GM23338 (cell line): ENCODE data around the gene DCTN5. TPM values are rescaled to one million over a fixed set of nuclear protein-coding genes. Genes with fewer than 3 reads are reported as not detected.

Experiments
- ATAC-seq: fragments of 200-7000 bp; cut with Tn5 transposase; 3 replicates; pipeline ENCODE4 v1.9.1; 2020
- DNase-seq: peaks from one replicate; pipeline ENCODE4 v3.0.0-alpha.2; 2015; ENCODE audit warnings: low spot score
- H2AFZ ChIP-seq: fragments of 200-600 bp; sonication (generic); 2 replicates; pipeline ENCODE4 v1.8.0; 2016; ENCODE audit warnings: antibody characterized with exemption, mild to moderate bottlenecking, moderate library complexity
- H3F3A ChIP-seq: fragments of 200-600 bp; sonication (generic); replicated peaks from 2 replicates; pipeline ENCODE4 v1.8.0; 2017; ENCODE audit warnings: antibody characterized with exemption, mixed run types, low read depth
- H3K27ac ChIP-seq: fragments of 200-600 bp; sonication (generic); 2 replicates; pipeline ENCODE4 v1.6.1; 2016; ENCODE audit warnings: low read depth
- H3K27me3 ChIP-seq: fragments of 200-600 bp; sonication (generic); 2 replicates; pipeline ENCODE4 v1.8.0; 2016; ENCODE audit warnings: mild to moderate bottlenecking, mixed run types, moderate library complexity; ENCODE audit not compliant: insufficient read depth
- H3K36me3 ChIP-seq: fragments of 200-600 bp; sonication (generic); 2 replicates; pipeline ENCODE4 v1.8.0; 2016; ENCODE audit warnings: mild to moderate bottlenecking; ENCODE audit not compliant: insufficient read depth
- H3K4me1 ChIP-seq: fragments of 200-600 bp; sonication (generic); 2 replicates; pipeline ENCODE4 v1.8.0; 2016; ENCODE audit warnings: mild to moderate bottlenecking, moderate library complexity; ENCODE audit not compliant: insufficient read depth
- H3K4me2 ChIP-seq: fragments of 200-600 bp; sonication (generic); 2 replicates; pipeline ENCODE4 v1.7.1; 2017; ENCODE audit warnings: mixed run types
- H3K4me3 ChIP-seq: fragments of 200-600 bp; sonication (generic); 2 replicates; pipeline ENCODE4 v1.6.1; 2016; ENCODE audit warnings: mixed run types
- H3K79me2 ChIP-seq: fragments of 200-600 bp; sonication (generic); replicated peaks from 2 replicates; pipeline ENCODE4 v1.8.0; 2017; ENCODE audit warnings: mild to moderate bottlenecking; ENCODE audit not compliant: insufficient read depth
- H3K9me2 ChIP-seq: fragments of 200-600 bp; sonication (generic); 2 replicates; pipeline ENCODE4 v1.8.0; 2017; ENCODE audit not compliant: insufficient read depth
- H4K20me1 ChIP-seq: fragments of 200-600 bp; sonication (generic); replicated peaks from 2 replicates; pipeline ENCODE4 v1.8.0; 2017; ENCODE audit warnings: mild to moderate bottlenecking; ENCODE audit not compliant: insufficient read depth
- H3K27ac Mint-ChIP-seq: 2 replicates; pipeline ENCODE4 v1.8.0; 2020; ENCODE audit warnings: inconsistent platforms, mild to moderate bottlenecking, moderate library complexity, mixed read lengths
- H3K27me3 Mint-ChIP-seq: 3 replicates; pipeline ENCODE4 v1.8.0; 2022; ENCODE audit warnings: low read depth, mild to moderate bottlenecking, moderate library complexity, mixed read lengths, inconsistent platforms; ENCODE audit not compliant: insufficient read depth, poor library complexity
- H3K36me3 Mint-ChIP-seq: 3 replicates; pipeline ENCODE4 v1.8.0; 2021; ENCODE audit warnings: low read depth, mild to moderate bottlenecking, inconsistent platforms, moderate library complexity, mixed read lengths
- H3K4me1 Mint-ChIP-seq: 3 replicates; pipeline ENCODE4 v1.8.0; 2020; ENCODE audit warnings: mild to moderate bottlenecking, inconsistent platforms, mixed read lengths
- H3K4me3 Mint-ChIP-seq: 3 replicates; pipeline ENCODE4 v1.8.0; 2021; ENCODE audit warnings: moderate library complexity, mild to moderate bottlenecking, inconsistent platforms, mixed read lengths
- H3K9me3 Mint-ChIP-seq: 3 replicates; pipeline ENCODE4 v1.8.0; 2020; ENCODE audit warnings: moderate library complexity, mild to moderate bottlenecking, inconsistent platforms, mixed read lengths
- CREB1 ChIP-seq: fragments of 250-450 bp; sonication (Bioruptor Pico); IDR thresholded peaks from 2 replicates; pipeline ENCODE4 v1.5.0; 2020; ENCODE audit warnings: low read depth, mild to moderate bottlenecking, moderate library complexity
- EZH2 ChIP-seq: fragments of 200-600 bp; sonication (generic); IDR thresholded peaks from one replicate; pipeline ENCODE4 v1.8.0; 2017; ENCODE audit warnings: antibody characterized with exemption, mild to moderate bottlenecking, low read depth; ENCODE audit not compliant: unreplicated experiment
- EZH2phosphoT487 ChIP-seq: fragments of 200-600 bp; sonication (generic); IDR thresholded peaks from one replicate; pipeline ENCODE4 v1.8.1; 2018; ENCODE audit warnings: antibody characterized with exemption; ENCODE audit not compliant: unreplicated experiment
- JUNB ChIP-seq: IDR thresholded peaks from one replicate; pipeline ENCODE4 v1.6.1; 2016; ENCODE audit warnings: antibody characterized with exemption; ENCODE audit not compliant: unreplicated experiment
- NANOG ChIP-seq: IDR thresholded peaks from 2 replicates; pipeline ENCODE4 v1.6.1; 2016; ENCODE audit warnings: antibody characterized with exemption, borderline replicate concordance
- POLR2AphosphoS5 ChIP-seq: IDR thresholded peaks from 2 replicates; pipeline ENCODE4 v1.6.1; 2016; ENCODE audit warnings: antibody characterized with exemption, low read depth
- STAT1 ChIP-seq: IDR thresholded peaks from one replicate; pipeline ENCODE4 v1.6.1; 2016; ENCODE audit warnings: antibody characterized with exemption; ENCODE audit not compliant: unreplicated experiment
- ZNF114 ChIP-seq: fragments of 250-450 bp; sonication (Bioruptor Pico); IDR thresholded peaks from 2 replicates; pipeline ENCODE4 v1.5.0; 2020; ENCODE audit warnings: mild to moderate bottlenecking, moderate library complexity
- ZNF331 ChIP-seq: fragments of 250-450 bp; sonication (Bioruptor Pico); IDR thresholded peaks from 2 replicates; pipeline ENCODE4 v1.5.0; 2020; ENCODE audit warnings: low read depth, mild to moderate bottlenecking, moderate library complexity
- polyA plus RNA-seq: library from polyadenylated mRNA; unstranded; fragments of >200 nt; fragmentation: Nextera tagmentation; extraction: Ambion mirVana; gene quantifications from 2 replicates; pipeline ENCODE4 v1.2.1, GENCODE V29; 2016
- total RNA-seq: library from RNA; depleted of rRNA; stranded (reverse); fragments of >200 nt; shearing (Covaris generic); gene quantifications from 2 replicates; pipeline ENCODE4 v1.2.3, GENCODE V29; 2014
- TF ChIP-seq, protein P1 (sequence below), 2 experiments: fragments of 200-600 bp in 1 of 2; sonication (generic) in 1 of 2; conservative IDR thresholded peaks; 2 replicates each; pipeline versions ENCODE4 v1.5.1 to v1.6.1; 2016 to 2017; ENCODE audit warnings: antibody characterized with exemption in 2 of 2, low read depth in 2 of 2, mild to moderate bottlenecking in 2 of 2, moderate library complexity in 1 of 2
- TF ChIP-seq, protein P2 (sequence below): IDR thresholded peaks from 2 replicates; pipeline ENCODE4 v1.6.1; 2016; ENCODE audit warnings: antibody characterized with exemption
- TF ChIP-seq, protein P3 (sequence below): IDR thresholded peaks from one replicate; pipeline ENCODE4 v1.6.1; 2018; ENCODE audit warnings: antibody characterized with exemption; ENCODE audit not compliant: unreplicated experiment
- TF ChIP-seq, protein P4 (sequence below): fragments of 250-450 bp; sonication (Bioruptor Pico); IDR thresholded peaks from 2 replicates; pipeline ENCODE4 v1.5.0; 2020; ENCODE audit warnings: mild to moderate bottlenecking, moderate library complexity

The DCTN5 gene
- total and polyA plus RNA-seq, 2 experiments from 2014 or later = 11.5 to 69.6 TPM

DNA sequence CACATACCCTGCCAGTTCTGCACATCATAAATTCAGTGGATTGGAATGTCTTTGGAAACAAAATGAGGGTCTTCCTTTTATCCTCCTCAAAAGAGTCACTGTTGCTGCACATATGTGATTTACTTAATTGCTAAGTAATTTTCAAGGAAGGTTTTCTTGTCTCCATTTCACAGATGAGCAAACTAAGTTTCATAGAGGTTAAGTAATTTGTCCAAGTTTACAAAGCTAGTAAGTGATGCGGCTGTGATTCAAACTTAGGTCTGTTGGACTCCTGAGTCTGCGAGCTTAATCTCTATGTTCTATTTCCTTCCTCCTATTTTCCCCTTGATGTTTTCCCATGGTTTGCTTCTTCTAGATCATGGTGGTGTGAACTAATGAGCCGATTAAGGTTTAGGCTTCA, 85.4 kb downstream of the DCTN5 start:
- ATAC-seq = no peak
- Mint-ChIP-seq H3K27me3 (peaks cover 6% of the 10 kb centered on the region), H3K27ac (no peak overlapping the region), H3K4me3 (no peak overlapping the region), H3K9me3 (peaks cover 7% of the 10 kb centered on the region), H3K4me1 (peaks cover 11% of the 10 kb centered on the region), H3K36me3 (peaks cover 6% of the 10 kb centered on the region; the same call in 1 of the 3 replicates)
- H3K9me2 ChIP-seq = 0 out of 2 replicates have a peak, but pooled peaks cover 3% of the 10 kb centered on the region
- no peaks in the 10 kb centered on the region for H4K20me1 ChIP-seq
- H2AFZ ChIP-seq = no peak overlapping the region
- peaks cover 6% of the 10 kb centered on the region; the same call in 1 of the 2 replicates for H3K4me1 ChIP-seq
- H3K4me3 ChIP-seq = no peak overlapping the region
- TF ChIP-seq EZH2 = no peak
- TF ChIP-seq, protein P1, sequence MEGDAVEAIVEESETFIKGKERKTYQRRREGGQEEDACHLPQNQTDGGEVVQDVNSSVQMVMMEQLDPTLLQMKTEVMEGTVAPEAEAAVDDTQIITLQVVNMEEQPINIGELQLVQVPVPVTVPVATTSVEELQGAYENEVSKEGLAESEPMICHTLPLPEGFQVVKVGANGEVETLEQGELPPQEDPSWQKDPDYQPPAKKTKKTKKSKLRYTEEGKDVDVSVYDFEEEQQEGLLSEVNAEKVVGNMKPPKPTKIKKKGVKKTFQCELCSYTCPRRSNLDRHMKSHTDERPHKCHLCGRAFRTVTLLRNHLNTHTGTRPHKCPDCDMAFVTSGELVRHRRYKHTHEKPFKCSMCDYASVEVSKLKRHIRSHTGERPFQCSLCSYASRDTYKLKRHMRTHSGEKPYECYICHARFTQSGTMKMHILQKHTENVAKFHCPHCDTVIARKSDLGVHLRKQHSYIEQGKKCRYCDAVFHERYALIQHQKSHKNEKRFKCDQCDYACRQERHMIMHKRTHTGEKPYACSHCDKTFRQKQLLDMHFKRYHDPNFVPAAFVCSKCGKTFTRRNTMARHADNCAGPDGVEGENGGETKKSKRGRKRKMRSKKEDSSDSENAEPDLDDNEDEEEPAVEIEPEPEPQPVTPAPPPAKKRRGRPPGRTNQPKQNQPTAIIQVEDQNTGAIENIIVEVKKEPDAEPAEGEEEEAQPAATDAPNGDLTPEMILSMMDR (conservative IDR thresholded peaks at IDR 0.05; ENCODE audit: low read depth in 2 of 2) = no peak
- no peak for TF ChIP-seq EZH2phosphoT487
- TF ChIP-seq POLR2AphosphoS5 = no peak
- TF ChIP-seq, protein P2, sequence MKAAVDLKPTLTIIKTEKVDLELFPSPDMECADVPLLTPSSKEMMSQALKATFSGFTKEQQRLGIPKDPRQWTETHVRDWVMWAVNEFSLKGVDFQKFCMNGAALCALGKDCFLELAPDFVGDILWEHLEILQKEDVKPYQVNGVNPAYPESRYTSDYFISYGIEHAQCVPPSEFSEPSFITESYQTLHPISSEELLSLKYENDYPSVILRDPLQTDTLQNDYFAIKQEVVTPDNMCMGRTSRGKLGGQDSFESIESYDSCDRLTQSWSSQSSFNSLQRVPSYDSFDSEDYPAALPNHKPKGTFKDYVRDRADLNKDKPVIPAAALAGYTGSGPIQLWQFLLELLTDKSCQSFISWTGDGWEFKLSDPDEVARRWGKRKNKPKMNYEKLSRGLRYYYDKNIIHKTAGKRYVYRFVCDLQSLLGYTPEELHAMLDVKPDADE = no peak
- no peak for TF ChIP-seq JUNB
- TF ChIP-seq NANOG = no peak
- TF ChIP-seq CREB1 = no peak
- TF ChIP-seq ZNF114 = no peak
- TF ChIP-seq, protein P3, sequence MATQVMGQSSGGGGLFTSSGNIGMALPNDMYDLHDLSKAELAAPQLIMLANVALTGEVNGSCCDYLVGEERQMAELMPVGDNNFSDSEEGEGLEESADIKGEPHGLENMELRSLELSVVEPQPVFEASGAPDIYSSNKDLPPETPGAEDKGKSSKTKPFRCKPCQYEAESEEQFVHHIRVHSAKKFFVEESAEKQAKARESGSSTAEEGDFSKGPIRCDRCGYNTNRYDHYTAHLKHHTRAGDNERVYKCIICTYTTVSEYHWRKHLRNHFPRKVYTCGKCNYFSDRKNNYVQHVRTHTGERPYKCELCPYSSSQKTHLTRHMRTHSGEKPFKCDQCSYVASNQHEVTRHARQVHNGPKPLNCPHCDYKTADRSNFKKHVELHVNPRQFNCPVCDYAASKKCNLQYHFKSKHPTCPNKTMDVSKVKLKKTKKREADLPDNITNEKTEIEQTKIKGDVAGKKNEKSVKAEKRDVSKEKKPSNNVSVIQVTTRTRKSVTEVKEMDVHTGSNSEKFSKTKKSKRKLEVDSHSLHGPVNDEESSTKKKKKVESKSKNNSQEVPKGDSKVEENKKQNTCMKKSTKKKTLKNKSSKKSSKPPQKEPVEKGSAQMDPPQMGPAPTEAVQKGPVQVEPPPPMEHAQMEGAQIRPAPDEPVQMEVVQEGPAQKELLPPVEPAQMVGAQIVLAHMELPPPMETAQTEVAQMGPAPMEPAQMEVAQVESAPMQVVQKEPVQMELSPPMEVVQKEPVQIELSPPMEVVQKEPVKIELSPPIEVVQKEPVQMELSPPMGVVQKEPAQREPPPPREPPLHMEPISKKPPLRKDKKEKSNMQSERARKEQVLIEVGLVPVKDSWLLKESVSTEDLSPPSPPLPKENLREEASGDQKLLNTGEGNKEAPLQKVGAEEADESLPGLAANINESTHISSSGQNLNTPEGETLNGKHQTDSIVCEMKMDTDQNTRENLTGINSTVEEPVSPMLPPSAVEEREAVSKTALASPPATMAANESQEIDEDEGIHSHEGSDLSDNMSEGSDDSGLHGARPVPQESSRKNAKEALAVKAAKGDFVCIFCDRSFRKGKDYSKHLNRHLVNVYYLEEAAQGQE = no peak
- TF ChIP-seq STAT1 = no peak
- TF ChIP-seq, protein P4, sequence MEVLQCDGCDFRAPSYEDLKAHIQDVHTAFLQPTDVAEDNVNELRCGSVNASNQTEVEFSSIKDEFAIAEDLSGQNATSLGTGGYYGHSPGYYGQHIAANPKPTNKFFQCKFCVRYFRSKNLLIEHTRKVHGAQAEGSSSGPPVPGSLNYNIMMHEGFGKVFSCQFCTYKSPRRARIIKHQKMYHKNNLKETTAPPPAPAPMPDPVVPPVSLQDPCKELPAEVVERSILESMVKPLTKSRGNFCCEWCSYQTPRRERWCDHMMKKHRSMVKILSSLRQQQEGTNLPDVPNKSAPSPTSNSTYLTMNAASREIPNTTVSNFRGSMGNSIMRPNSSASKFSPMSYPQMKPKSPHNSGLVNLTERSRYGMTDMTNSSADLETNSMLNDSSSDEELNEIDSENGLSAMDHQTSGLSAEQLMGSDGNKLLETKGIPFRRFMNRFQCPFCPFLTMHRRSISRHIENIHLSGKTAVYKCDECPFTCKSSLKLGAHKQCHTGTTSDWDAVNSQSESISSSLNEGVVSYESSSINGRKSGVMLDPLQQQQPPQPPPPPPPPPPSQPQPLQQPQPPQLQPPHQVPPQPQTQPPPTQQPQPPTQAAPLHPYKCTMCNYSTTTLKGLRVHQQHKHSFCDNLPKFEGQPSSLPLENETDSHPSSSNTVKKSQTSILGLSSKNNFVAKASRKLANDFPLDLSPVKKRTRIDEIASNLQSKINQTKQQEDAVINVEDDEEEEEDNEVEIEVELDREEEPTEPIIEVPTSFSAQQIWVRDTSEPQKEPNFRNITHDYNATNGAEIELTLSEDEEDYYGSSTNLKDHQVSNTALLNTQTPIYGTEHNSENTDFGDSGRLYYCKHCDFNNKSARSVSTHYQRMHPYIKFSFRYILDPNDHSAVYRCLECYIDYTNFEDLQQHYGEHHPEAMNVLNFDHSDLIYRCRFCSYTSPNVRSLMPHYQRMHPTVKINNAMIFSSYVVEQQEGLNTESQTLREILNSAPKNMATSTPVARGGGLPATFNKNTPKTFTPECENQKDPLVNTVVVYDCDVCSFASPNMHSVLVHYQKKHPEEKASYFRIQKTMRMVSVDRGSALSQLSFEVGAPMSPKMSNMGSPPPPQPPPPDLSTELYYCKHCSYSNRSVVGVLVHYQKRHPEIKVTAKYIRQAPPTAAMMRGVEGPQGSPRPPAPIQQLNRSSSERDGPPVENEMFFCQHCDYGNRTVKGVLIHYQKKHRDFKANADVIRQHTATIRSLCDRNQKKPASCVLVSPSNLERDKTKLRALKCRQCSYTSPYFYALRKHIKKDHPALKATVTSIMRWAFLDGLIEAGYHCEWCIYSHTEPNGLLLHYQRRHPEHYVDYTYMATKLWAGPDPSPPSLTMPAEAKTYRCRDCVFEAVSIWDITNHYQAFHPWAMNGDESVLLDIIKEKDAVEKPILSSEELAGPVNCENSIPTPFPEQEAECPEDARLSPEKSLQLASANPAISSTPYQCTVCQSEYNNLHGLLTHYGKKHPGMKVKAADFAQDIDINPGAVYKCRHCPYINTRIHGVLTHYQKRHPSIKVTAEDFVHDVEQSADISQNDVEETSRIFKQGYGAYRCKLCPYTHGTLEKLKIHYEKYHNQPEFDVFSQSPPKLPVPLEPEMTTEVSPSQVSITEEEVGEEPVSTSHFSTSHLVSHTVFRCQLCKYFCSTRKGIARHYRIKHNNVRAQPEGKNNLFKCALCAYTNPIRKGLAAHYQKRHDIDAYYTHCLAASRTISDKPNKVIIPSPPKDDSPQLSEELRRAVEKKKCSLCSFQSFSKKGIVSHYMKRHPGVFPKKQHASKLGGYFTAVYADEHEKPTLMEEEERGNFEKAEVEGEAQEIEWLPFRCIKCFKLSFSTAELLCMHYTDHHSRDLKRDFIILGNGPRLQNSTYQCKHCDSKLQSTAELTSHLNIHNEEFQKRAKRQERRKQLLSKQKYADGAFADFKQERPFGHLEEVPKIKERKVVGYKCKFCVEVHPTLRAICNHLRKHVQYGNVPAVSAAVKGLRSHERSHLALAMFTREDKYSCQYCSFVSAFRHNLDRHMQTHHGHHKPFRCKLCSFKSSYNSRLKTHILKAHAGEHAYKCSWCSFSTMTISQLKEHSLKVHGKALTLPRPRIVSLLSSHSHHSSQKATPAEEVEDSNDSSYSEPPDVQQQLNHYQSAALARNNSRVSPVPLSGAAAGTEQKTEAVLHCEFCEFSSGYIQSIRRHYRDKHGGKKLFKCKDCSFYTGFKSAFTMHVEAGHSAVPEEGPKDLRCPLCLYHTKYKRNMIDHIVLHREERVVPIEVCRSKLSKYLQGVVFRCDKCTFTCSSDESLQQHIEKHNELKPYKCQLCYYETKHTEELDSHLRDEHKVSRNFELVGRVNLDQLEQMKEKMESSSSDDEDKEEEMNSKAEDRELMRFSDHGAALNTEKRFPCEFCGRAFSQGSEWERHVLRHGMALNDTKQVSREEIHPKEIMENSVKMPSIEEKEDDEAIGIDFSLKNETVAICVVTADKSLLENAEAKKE = no peak
- no peak for TF ChIP-seq ZNF331
- H3K36me3 ChIP-seq = no peaks in the 10 kb centered on the region
- H3K27me3 ChIP-seq = no peaks in the 10 kb centered on the region
- DNase-seq = no peak
- no peak overlapping the region for H3K4me2 ChIP-seq
- H3K27ac ChIP-seq = no peak overlapping the region
- no peaks in the 10 kb centered on the region for H3K79me2 ChIP-seq
- H3F3A ChIP-seq = no peaks in the 10 kb centered on the region
